A673 (cell line): Measurements from ENCODE around the gene TECR.

ENCODE experiments used
- CTCF ChIP-seq: fragments of 300-800, 200-600 bp; sonication (generic); conservative IDR thresholded peaks from 2 replicates; pipeline ENCODE4 v1.5.1; 2017; ENCODE audit warnings: low read depth, mild to moderate bottlenecking, antibody characterized with exemption, low read length, moderate library complexity, mixed read lengths
- EZH2 ChIP-seq: fragments of 200-600 bp; sonication (generic); IDR thresholded peaks from 2 replicates; pipeline ENCODE4 v1.6.1; 2017; ENCODE audit warnings: borderline replicate concordance, low read depth, mild to moderate bottlenecking, mixed read lengths, antibody characterized with exemption, low read length; ENCODE audit not compliant: poor library complexity, severe bottlenecking

DNA sequence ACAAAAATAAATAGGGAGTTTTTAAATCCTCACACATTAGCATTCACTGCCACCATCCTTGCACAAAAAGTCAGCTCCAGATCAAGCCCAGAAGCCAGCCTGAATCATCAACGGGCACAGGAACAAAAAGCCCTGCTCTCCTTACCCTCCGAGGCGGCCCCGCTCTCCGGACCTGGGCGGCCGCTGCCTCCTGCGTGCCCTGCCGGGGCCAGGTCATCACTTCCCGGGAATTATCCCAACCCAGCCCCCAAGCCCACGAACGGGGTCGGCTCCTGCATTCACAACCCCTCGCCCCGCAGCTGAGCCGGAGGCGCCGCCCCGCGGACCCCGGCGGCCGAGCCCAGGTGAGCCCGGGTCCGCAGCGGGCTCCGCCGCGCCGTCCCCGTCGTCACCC lies 12.0 kb upstream of the TECR start:
- TF ChIP-seq CTCF (no peak), EZH2 (no peak)
